ENCODE results near the gene RBM12. TPM values are rescaled to one million over a fixed set of nuclear protein-coding genes. Genes with fewer than 3 reads are reported as not detected.

Gene RBM12
- total and polyA plus RNA-seq, 2 of the 8 experiments (the other 6 are each of a cell fraction or from before 2014, with no cell fraction given), result 187 to 214 TPM

- no peak for TF ChIP-seq TAF1 (IDR thresholded peaks at IDR 0.05; ENCODE audit: low read depth, low read length)
- TF ChIP-seq SUZ12 (IDR thresholded peaks at IDR 0.05; ENCODE audit: low read length), result no peak
- no peak for TF ChIP-seq CBX5 (IDR thresholded peaks at IDR 0.05; ENCODE audit: low read depth, low read length)
- TF ChIP-seq SP1 (IDR thresholded peaks at IDR 0.05; ENCODE audit: low read depth, low read length), result no peak
- TF ChIP-seq EP300 (IDR thresholded peaks at IDR 0.05; ENCODE audit: borderline replicate concordance in 1 of 2, low read depth in 2 of 2, low read length in 2 of 2), result no peak
Observed at GRCh38 chr20:35662551-35662950, 2.1 kb downstream of the RBM12 start (continued).
